ENCODE measurements around the gene DNAL1. TPM values are rescaled to one million over a fixed set of nuclear protein-coding genes. Genes with fewer than 3 reads are reported as not detected.

The DNAL1 gene
- polyA plus RNA-seq, 2 donors = 1.7 to 2.5 TPM

DNA sequence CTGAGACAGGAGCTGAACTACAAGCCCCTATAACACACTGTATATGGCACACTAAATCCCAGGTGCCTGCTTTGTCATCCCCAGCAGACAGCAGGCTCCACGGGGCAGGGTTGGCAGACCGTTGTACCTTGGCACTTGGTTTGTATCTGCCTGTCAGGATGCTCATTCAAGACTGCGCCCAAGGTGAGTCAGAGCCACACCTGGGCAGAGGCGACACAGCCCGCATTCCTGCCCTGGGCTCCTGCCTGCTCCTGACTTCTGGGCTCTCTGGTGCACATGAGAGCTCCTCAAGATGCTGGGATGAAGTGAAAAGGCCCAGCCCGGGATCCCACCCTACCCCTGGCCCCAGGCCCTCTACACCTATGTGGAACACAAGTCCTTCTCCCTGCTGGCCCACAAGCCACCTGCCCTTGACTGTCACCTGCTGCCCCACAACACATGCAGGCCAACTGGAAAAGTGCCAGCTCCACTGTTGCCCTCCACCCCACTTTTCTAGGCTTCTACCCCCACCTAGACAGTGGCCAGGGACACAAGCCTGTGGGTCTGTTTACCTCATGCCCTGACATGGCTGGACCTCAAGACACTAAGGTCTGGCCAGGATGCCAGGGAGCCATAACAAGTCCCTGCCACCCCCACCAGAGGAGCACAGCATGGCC, 100.2 kb downstream of the DNAL1 start:
- H3K4me3 ChIP-seq (ENCODE audit: low read depth in 1 of 2, low read length in 2 of 2) = no peak overlapping the region
- 36 to 39% methylated on average over 6 of the region's 6 CpGs for WGBS, 2 donors
- H3K27ac ChIP-seq (ENCODE audit: low read depth in 2 of 2, low read length in 1 of 2) = peak overlapping the region; percentile 98
- H3K36me3 ChIP-seq (ENCODE audit: control insufficient read depth in 2 of 2, insufficient read depth in 2 of 2, low read length in 1 of 2) = no peaks in the 10 kb centered on the region
- peaks cover 53 to 70% of the 10 kb centered on the region in 2 donors for H3K4me1 ChIP-seq (ENCODE audit: control insufficient read depth in 2 of 2, insufficient read depth in 2 of 2, low read length in 1 of 2)
- H3K9me3 ChIP-seq (ENCODE audit: control insufficient read depth in 2 of 2, insufficient read depth in 1 of 2, low read depth in 1 of 2, low read length in 1 of 2) = no peaks in the 10 kb centered on the region
- H3K27me3 ChIP-seq (ENCODE audit: control insufficient read depth in 1 of 2, insufficient read depth in 2 of 2, low read length in 2 of 2) = no peaks in the 10 kb centered on the region

DNA sequence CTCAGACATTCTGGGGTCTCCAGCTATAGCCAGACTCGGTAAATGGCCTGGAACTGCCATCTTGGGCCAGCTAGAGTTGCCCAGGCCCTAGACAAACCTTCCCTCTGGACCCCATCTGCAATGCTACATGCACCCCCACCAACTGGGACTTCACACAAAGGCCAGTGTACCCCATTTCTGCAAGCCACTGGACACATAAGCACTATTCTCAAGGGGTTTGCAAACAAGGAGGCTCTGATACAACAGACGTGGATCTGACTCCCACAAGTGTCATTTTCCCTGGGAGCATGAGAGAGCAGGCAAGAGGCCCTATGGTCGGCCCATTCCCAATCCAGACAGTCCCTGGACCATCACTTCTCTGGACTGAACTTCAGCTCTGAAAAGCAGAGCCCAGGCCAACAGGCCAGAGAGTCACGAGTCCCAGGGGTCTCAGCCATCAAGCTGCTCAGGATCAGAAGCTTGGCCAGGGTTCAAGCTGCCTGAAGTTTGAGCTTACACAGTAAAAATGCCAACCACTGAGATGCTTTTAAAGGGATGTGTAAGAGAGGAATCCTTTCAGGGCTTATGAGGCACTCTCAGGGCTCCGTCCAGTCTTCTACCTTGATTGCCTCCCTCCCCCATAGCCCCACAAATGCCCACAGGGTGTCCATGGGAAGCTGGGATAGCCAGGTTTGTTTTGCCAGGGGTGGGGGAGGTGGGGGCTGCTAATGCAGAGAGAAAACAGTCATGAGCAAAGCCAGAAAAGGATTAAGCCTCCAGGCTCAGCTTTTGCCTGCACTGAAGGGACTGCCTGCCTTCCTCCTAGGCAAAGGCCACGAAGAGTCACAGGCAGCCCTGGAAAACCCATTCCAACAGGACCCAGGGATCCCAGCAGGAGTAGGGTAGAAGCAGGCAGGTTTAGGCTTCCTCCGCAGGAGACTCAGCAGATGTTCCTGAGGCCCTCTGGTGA, 101.1 kb downstream of the DNAL1 start:
- 52 to 64% methylated on average over 7 of the region's 7 CpGs for WGBS, 2 donors
- Histone ChIP-seq H3K4me1 (ENCODE audit: control insufficient read depth in 2 of 2, insufficient read depth in 2 of 2, low read length in 1 of 2) (peaks cover 60 to 69% of the 10 kb centered on the region in 2 donors), H3K36me3 (ENCODE audit: control insufficient read depth in 2 of 2, insufficient read depth in 2 of 2, low read length in 1 of 2) (no peaks in the 10 kb centered on the region), H3K9me3 (ENCODE audit: control insufficient read depth in 2 of 2, insufficient read depth in 1 of 2, low read depth in 1 of 2, low read length in 1 of 2) (no peaks in the 10 kb centered on the region), H3K27ac (ENCODE audit: low read depth in 2 of 2, low read length in 1 of 2) (peak overlapping the region; percentile 98), H3K27me3 (ENCODE audit: control insufficient read depth in 1 of 2, insufficient read depth in 2 of 2, low read length in 2 of 2) (no peaks in the 10 kb centered on the region), H3K4me3 (ENCODE audit: low read depth in 1 of 2, low read length in 2 of 2) (no peak overlapping the region)

DNA sequence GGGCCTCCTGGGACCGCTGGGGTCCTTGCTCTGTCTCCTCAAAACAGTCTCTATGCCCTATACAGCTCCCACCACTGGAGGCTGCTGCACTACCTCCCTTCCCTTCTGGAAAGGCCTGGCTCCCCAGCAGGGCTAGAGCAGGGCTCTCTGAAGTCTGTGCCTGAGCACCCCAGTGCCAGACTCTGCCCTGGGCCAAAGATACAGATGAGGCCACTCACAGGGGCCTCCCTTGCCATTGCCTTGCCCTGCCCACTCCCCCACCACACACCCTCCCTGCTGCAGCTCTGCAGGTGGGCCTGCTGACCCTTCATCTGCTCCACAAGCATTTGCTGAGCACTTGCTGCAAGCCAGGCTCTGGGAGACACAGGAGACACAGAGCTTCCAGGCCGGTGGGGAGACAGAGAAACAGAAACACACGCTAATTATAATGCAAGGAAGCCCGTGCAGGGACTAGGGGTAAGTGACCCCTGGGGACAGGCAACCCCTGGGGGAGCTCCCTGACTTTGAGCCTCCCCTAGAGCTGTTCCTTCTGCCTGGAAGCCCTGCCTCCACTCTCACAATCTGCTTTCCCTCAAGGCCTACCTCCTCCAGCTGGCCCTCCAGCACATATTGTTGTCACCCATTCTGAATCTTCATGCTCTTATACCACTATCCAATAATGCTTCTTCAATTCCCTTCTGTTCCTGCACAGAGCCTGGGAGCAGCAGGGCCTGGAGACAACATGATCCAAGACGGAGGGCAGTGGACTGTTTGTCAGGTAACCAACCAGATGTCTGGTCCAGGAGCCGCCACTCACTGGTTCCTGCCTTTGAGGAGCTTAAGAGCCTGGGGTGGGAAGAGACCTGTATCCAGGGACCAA, 102.0 kb downstream of the DNAL1 start:
- 44 to 56% methylated on average over 6 of the region's 6 CpGs for WGBS, 2 donors
- no peak overlapping the region for H3K4me3 ChIP-seq (ENCODE audit: low read depth in 1 of 2, low read length in 2 of 2)
- H3K4me1 ChIP-seq (ENCODE audit: control insufficient read depth in 2 of 2, insufficient read depth in 2 of 2, low read length in 1 of 2) = peaks cover 64 to 69% of the 10 kb centered on the region in 2 donors
- peak overlapping the region; percentile 98 for H3K27ac ChIP-seq (ENCODE audit: low read depth in 2 of 2, low read length in 1 of 2)
- no peaks in the 10 kb centered on the region for H3K9me3 ChIP-seq (ENCODE audit: control insufficient read depth in 2 of 2, insufficient read depth in 1 of 2, low read depth in 1 of 2, low read length in 1 of 2)
- no peaks in the 10 kb centered on the region for H3K27me3 ChIP-seq (ENCODE audit: control insufficient read depth in 1 of 2, insufficient read depth in 2 of 2, low read length in 2 of 2)
- no peaks in the 10 kb centered on the region for H3K36me3 ChIP-seq (ENCODE audit: control insufficient read depth in 2 of 2, insufficient read depth in 2 of 2, low read length in 1 of 2)

DNA sequence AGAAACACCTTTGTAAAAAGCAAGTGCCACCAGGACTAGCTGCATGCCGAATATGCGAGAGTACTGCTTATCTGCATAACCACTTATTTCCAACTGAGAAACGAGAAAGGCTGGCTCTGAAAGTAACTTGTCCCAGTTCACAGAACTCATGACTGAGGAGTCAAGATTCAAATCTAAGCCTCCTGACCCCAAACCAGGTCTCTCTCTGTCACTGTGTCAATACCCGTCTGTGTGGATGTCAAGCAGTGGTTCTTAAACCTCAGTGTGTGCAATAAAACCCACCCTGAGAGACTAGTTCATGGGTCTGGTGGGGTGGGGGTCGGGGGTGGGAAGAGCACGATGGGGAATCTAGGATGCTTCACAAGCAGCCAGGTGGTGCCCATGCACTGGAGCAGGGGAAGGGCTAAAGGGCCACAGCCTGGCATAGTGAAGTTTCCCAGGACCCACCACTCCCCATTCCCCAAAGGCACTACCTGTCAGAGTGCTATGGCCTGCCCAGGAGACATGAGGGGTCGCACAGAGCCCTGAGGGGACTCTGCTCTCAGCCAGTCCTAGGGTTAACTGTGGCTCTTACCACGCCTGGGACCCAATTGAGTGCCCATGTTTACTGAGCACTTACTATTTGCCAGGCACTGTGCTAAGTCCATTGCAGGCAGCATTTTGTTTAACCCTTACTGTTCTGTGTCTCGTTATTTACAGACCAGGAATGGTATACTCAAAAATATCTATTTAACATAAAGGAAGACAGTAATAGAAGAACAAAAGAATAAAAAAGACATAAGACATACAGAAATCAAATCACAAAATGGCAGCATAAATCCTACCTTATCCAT, 102.8 kb downstream of the DNAL1 start:
- H3K4me1 ChIP-seq (ENCODE audit: control insufficient read depth in 2 of 2, insufficient read depth in 2 of 2, low read length in 1 of 2) = peaks cover 65 to 66% of the 10 kb centered on the region in 2 donors
- no peaks in the 10 kb centered on the region for H3K36me3 ChIP-seq (ENCODE audit: control insufficient read depth in 2 of 2, insufficient read depth in 2 of 2, low read length in 1 of 2)
- H3K27me3 ChIP-seq (ENCODE audit: control insufficient read depth in 1 of 2, insufficient read depth in 2 of 2, low read length in 2 of 2) = no peaks in the 10 kb centered on the region
- peak overlapping the region; percentile 98 for H3K27ac ChIP-seq (ENCODE audit: low read depth in 2 of 2, low read length in 1 of 2)
- WGBS, 2 donors = 62 to 72% methylated on average over 9 of the region's 9 CpGs
- H3K9me3 ChIP-seq (ENCODE audit: control insufficient read depth in 2 of 2, insufficient read depth in 1 of 2, low read depth in 1 of 2, low read length in 1 of 2) = no peaks in the 10 kb centered on the region
- no peak overlapping the region for H3K4me3 ChIP-seq (ENCODE audit: low read depth in 1 of 2, low read length in 2 of 2)

DNA sequence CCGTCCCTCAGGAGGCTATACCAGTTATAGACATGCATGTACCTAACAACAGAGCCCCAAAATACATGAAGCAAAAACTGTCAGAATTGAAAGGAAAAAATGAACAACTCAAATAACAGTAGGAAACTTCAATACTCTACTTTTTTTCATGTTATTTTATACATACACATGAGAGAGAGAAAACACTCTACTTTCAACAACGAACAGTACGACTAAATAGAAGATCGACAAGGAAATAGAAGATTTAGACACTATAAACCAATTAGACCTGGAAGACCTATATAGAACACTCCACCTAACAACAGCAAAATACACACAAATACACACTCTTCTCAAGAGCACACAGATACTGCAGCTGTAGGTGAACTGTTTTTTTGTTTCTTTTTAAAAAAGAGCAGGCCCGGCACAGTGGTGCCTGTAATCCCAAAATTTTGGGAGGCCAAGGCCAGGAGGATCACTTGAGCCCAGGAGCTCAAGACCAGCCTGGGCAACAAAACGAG, 104.1 kb downstream of the DNAL1 start:
- Histone ChIP-seq H3K9me3 (ENCODE audit: control insufficient read depth in 2 of 2, insufficient read depth in 1 of 2, low read depth in 1 of 2, low read length in 1 of 2) (no peaks in the 10 kb centered on the region), H3K27ac (ENCODE audit: low read depth in 2 of 2, low read length in 1 of 2) (peak overlapping the region in 1 of 2 donors; percentile 55), H3K4me3 (ENCODE audit: low read depth in 1 of 2, low read length in 2 of 2) (no peak overlapping the region), H3K36me3 (ENCODE audit: control insufficient read depth in 2 of 2, insufficient read depth in 2 of 2, low read length in 1 of 2) (no peaks in the 10 kb centered on the region), H3K27me3 (ENCODE audit: control insufficient read depth in 1 of 2, insufficient read depth in 2 of 2, low read length in 2 of 2) (no peaks in the 10 kb centered on the region), H3K4me1 (ENCODE audit: control insufficient read depth in 2 of 2, insufficient read depth in 2 of 2, low read length in 1 of 2) (peaks cover 63 to 67% of the 10 kb centered on the region in 2 donors)
- WGBS, 2 donors = 67% methylated on average over 6 of the region's 6 CpGs

DNA sequence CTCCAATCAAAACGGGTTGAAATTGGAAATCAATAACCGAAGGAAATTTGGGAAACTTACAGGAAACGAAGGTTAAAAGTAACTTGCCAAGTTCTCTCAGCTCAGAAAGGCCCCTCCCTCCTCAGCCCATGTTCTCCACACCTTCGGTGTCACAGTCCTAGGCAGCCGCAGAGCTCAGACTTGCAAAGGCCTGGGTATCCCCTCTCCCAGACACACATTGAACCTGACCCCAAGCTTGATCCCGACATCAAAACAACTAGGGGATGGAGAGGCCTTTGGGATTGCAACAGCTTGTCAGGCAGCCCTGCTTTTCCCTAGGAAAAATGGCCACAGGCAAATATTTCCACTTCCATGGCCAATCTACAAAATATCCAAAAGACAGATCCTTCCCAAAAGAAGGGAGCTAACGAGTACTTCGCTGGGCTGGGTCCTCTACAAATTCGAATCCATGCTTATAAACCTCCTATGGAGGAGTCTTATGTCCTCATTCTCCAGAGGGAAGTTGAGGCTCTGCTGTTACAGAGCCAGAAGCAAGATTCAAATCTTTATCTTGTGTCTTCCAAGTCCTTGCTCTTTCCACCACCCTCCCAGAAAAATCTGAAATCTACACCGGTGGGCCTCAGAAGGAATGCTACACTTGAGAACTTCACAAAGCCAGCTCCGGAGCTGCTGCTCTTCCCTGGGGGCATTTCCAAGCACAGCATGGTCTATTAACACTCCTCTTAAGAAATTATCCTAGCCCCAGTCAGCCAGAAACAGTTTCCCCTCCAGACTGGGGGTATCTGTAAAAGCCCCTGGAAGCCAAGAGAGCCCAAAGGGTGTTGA, 105.1 kb downstream of the DNAL1 start:
- Histone ChIP-seq H3K4me3 (ENCODE audit: low read depth in 1 of 2, low read length in 2 of 2) (no peak overlapping the region), H3K36me3 (ENCODE audit: control insufficient read depth in 2 of 2, insufficient read depth in 2 of 2, low read length in 1 of 2) (no peaks in the 10 kb centered on the region), H3K4me1 (ENCODE audit: control insufficient read depth in 2 of 2, insufficient read depth in 2 of 2, low read length in 1 of 2) (peaks cover 57 to 66% of the 10 kb centered on the region in 2 donors), H3K27me3 (ENCODE audit: control insufficient read depth in 1 of 2, insufficient read depth in 2 of 2, low read length in 2 of 2) (no peaks in the 10 kb centered on the region), H3K9me3 (ENCODE audit: control insufficient read depth in 2 of 2, insufficient read depth in 1 of 2, low read depth in 1 of 2, low read length in 1 of 2) (no peaks in the 10 kb centered on the region), H3K27ac (ENCODE audit: low read depth in 2 of 2, low read length in 1 of 2) (peak overlapping the region; percentile 45 to 98)
- WGBS, 2 donors = 32 to 43% methylated on average over 11 of the region's 11 CpGs

DNA sequence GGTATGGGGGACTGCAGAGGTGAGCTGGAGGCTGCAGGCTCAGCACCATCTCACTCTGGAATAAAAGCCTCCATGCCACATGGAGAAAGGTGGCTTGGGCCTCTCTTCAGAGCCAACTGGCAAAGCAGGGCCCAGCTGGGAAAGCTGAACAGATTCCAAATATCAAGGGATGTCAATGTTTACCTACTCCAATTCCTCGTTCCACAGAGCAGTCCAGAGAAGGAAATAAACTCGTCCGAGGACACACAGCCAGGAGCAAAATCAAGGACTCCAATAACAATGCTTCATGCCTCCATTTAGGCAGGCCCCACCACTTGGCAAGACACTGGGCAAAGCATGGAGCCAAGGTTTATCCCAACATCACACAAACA, 105.7 kb downstream of the DNAL1 start:
- H3K9me3 ChIP-seq (ENCODE audit: control insufficient read depth in 2 of 2, insufficient read depth in 1 of 2, low read depth in 1 of 2, low read length in 1 of 2) = no peaks in the 10 kb centered on the region
- H3K4me1 ChIP-seq (ENCODE audit: control insufficient read depth in 2 of 2, insufficient read depth in 2 of 2, low read length in 1 of 2) = peaks cover 51 to 66% of the 10 kb centered on the region in 2 donors
- no peak overlapping the region for H3K4me3 ChIP-seq (ENCODE audit: low read depth in 1 of 2, low read length in 2 of 2)
- WGBS, 2 donors = 22 to 33% methylated on average over 3 of the region's 3 CpGs
- H3K27me3 ChIP-seq (ENCODE audit: control insufficient read depth in 1 of 2, insufficient read depth in 2 of 2, low read length in 2 of 2) = no peaks in the 10 kb centered on the region
- H3K27ac ChIP-seq (ENCODE audit: low read depth in 2 of 2, low read length in 1 of 2) = peak overlapping the region; percentile 45 to 98
- no peaks in the 10 kb centered on the region for H3K36me3 ChIP-seq (ENCODE audit: control insufficient read depth in 2 of 2, insufficient read depth in 2 of 2, low read length in 1 of 2)

DNA sequence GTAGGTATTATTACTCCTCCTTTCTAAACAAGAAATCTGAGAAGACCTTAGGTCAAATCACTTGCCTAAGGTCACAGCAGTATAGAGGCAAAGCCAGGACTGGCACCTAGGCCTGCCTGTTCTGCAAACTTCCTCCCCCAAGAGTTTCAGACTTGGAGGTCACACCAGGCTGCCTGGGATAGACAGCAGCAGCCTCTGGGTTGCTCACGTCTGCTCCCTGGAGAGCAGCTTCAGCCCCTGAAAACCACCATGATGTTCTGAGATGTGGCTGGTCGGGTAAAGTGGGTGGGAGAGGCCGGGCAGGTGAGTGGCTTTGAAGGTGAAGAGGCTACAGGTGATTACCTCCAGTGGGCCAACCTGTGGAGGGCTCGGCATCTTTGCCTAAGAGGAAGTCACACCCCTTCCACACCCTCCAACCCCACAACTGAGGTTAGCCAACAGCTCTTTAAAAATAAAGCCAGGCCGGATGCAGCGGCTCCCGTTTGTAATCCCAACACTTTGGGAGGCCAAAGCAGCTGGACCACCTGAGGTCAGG, 106.4 kb downstream of the DNAL1 start:
- H3K4me3 ChIP-seq (ENCODE audit: low read depth in 1 of 2, low read length in 2 of 2) = no peak overlapping the region
- no peaks in the 10 kb centered on the region for H3K9me3 ChIP-seq (ENCODE audit: control insufficient read depth in 2 of 2, insufficient read depth in 1 of 2, low read depth in 1 of 2, low read length in 1 of 2)
- H3K27me3 ChIP-seq (ENCODE audit: control insufficient read depth in 1 of 2, insufficient read depth in 2 of 2, low read length in 2 of 2) = no peaks in the 10 kb centered on the region
- no peaks in the 10 kb centered on the region for H3K36me3 ChIP-seq (ENCODE audit: control insufficient read depth in 2 of 2, insufficient read depth in 2 of 2, low read length in 1 of 2)
- 47 to 48% methylated on average over 7 of the region's 7 CpGs for WGBS, 2 donors
- H3K27ac ChIP-seq (ENCODE audit: low read depth in 2 of 2, low read length in 1 of 2) = peak overlapping the region; percentile 52 to 98
- peaks cover 48 to 65% of the 10 kb centered on the region in 2 donors for H3K4me1 ChIP-seq (ENCODE audit: control insufficient read depth in 2 of 2, insufficient read depth in 2 of 2, low read length in 1 of 2)

Measured in esophagus (tissue), 2 donors.